Mucosa of descending colon (tissue), 3 donors: ENCODE results near the gene STOML3. TPM values are rescaled to one million over a fixed set of nuclear protein-coding genes. Genes with fewer than 3 reads are reported as not detected.

Source experiments
- ATAC-seq: fragments of 200-7000 bp; cut with Tn5 transposase; one replicate; pipeline ENCODE4 v1.9.1; 2020; ENCODE audit warnings: mild to moderate bottlenecking, moderate library complexity
- DNase-seq, 3 donors: peaks; one replicate each; pipeline ENCODE4 v3.0.0-alpha.2; 2020
- H3K36me3 ChIP-seq: fragments of 200-600 bp; one replicate; pipeline ENCODE4 v1.8.0; 2021; ENCODE audit warnings: low read depth, mild to moderate bottlenecking
- H3K4me1 ChIP-seq: fragments of 200-600 bp; one replicate; pipeline ENCODE4 v1.8.0; 2021; ENCODE audit warnings: low read depth, mild to moderate bottlenecking
- H3K4me3 ChIP-seq: fragments of 200-600 bp; one replicate; pipeline ENCODE4 v1.8.0; 2021; ENCODE audit warnings: mild to moderate bottlenecking
- H3K9me3 ChIP-seq: fragments of 200-600 bp; one replicate; pipeline ENCODE4 v1.8.0; 2021; ENCODE audit warnings: mild to moderate bottlenecking
- intact Hi-C, 2 donors: fragments of 100-400 bp; cut with DNase I in 1 of 2; cut with micrococcal nuclease in 1 of 2; formaldehyde crosslinking; loops; one replicate each; pipeline versions ENCODE4 v1.11.0 to v1.11.1; 2022; cut with DNase I, micrococcal nuclease
- total RNA-seq, 3 donors: library from RNA; stranded (reverse); fragmentation: NEBNext Ultra II Directional in 2 of 3; extraction: Animal tissue kit (Norgen Biotek cat#: 25700) in 2 of 3; gene quantifications; one replicate each; pipeline versions ENCODE4 v1.2.1 to v1.2.4, GENCODE V29; 2021 to 2023
- TF ChIP-seq, protein P1 (sequence below): fragments of 200-600 bp; IDR thresholded peaks from one replicate; pipeline ENCODE4 v1.8.0; 2022; ENCODE audit warnings: antibody characterized with exemption, mild to moderate bottlenecking
- donor health status: DM: no; HTN: no; CAD: no; lungs with moderate emphysema.
- donor health status: DM: no; HTN: no; CAD: no.
- donor health status: DM: no; HTN: yes; CAD: no.

Gene STOML3
- total RNA-seq, 3 donors from 2014 or later = 0.52 TPM; not detected in 2

- no peak for ATAC-seq
- no peak overlapping the region for H3K4me3 ChIP-seq
- intact Hi-C loops = no loop called here
- TF ChIP-seq, protein P1, sequence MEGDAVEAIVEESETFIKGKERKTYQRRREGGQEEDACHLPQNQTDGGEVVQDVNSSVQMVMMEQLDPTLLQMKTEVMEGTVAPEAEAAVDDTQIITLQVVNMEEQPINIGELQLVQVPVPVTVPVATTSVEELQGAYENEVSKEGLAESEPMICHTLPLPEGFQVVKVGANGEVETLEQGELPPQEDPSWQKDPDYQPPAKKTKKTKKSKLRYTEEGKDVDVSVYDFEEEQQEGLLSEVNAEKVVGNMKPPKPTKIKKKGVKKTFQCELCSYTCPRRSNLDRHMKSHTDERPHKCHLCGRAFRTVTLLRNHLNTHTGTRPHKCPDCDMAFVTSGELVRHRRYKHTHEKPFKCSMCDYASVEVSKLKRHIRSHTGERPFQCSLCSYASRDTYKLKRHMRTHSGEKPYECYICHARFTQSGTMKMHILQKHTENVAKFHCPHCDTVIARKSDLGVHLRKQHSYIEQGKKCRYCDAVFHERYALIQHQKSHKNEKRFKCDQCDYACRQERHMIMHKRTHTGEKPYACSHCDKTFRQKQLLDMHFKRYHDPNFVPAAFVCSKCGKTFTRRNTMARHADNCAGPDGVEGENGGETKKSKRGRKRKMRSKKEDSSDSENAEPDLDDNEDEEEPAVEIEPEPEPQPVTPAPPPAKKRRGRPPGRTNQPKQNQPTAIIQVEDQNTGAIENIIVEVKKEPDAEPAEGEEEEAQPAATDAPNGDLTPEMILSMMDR = no peak
- H3K4me1 ChIP-seq = no peaks in the 10 kb centered on the region
- no peaks in the 10 kb centered on the region for H3K36me3 ChIP-seq
- DNase-seq = no peak
- H3K9me3 ChIP-seq = no peaks in the 10 kb centered on the region
Measured at GRCh38 chr13:38967446-38967845, 23.2 kb downstream of the STOML3 start.

DNA sequence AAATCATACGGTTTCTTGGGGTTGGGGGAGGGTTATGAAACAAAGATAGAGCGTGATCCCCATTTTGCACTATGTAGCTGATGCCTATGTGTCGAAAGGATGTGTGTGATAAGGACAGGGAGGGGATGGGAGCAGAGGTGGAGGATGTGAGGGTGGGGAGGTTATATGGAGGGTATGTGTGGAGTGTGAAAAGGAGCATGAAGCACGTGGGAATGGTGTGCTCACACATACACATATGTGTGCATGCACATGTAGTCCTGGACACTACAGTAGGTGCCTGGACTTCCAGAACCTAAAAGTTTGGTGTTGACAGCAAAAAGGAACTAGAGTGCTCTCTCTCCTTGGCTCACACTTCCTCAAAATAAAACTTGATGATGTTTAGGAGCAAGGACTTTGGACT is 25.4 kb downstream of the STOML3 start:
- peak; percentile 31 for ATAC-seq
- H3K4me3 ChIP-seq = no peak overlapping the region
- intact Hi-C loops = no loop called here
- H3K4me1 ChIP-seq = no peaks in the 10 kb centered on the region
- no peak for DNase-seq
- no peaks in the 10 kb centered on the region for H3K9me3 ChIP-seq
- no peaks in the 10 kb centered on the region for H3K36me3 ChIP-seq
- TF ChIP-seq, protein P1 = no peak

GRCh38 chr13:38960175-38960574 is 30.5 kb downstream of the STOML3 start:
- H3K36me3 ChIP-seq = no peaks in the 10 kb centered on the region
- TF ChIP-seq, protein P1 = no peak
- H3K9me3 ChIP-seq = no peaks in the 10 kb centered on the region
- intact Hi-C loops = no loop called here
- H3K4me1 ChIP-seq = no peaks in the 10 kb centered on the region
- ATAC-seq (no peak), DNase-seq (no peak)
- no peak overlapping the region for H3K4me3 ChIP-seq

DNA sequence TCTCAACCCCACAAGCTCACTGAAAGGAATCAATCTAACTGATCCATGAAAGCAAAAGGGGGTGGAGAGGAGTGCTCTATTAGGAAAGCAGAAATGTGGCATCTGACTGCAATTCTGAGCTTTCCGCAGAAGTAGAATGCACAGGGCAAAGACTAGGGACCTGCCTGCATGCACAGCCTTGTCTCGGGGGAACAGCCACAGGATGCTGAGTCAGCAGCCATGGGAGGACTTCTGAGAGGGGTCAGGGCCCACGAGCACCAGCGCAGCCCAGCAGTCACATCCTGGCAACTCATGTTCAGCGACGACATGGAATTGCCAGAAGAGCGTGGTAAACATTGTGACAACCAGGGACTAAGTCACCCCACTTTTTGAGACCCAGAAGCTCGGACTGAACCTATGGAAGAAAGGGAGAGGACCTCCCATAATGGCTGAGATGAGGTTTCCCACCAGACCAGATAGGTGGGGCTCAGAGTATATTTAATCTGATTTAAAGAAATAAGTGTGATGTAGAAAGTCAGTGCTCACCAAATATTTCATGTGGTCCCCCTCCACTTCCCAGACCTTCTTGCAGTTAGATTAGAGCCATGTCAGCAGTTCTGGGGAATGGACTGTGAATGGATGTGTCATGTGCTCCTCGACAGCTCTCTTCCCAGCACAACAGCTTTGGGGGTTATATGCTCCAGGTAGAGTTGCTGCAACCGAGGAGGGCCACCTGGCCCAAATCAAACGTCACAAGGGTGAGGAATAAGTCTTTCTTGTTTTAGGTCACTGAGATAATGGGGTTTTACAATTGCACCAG is 32.6 kb downstream of the STOML3 start:
- DNase-seq (no peak), ATAC-seq (no peak)
- Histone ChIP-seq H3K4me1 (no peaks in the 10 kb centered on the region), H3K9me3 (no peaks in the 10 kb centered on the region), H3K36me3 (no peaks in the 10 kb centered on the region), H3K4me3 (no peak overlapping the region)
- TF ChIP-seq, protein P1 = no peak
- intact Hi-C loops = no loop called here

DNA sequence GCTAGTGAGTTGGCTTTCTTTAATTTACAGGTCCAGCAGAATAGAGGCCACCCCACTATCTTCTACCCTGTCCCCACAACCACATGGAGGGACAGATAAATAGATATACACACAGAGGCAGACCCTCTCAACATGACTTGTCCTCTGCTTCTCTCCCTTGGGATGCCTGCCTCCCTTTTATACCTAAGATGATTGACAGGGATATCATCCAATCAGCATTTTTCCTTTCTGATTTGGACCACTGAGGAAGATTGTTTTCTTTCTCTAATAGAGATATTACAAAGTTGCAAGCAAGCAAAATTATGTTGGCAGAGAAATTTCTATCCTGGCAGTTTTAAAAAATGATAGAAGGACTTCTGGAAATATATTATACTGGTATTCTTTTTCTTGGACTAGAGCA is 35.8 kb downstream of the STOML3 start:
- H3K4me1 ChIP-seq = peaks cover 11% of the 10 kb centered on the region
- DNase-seq = no peak
- H3K4me3 ChIP-seq = no peak overlapping the region
- H3K9me3 ChIP-seq = no peaks in the 10 kb centered on the region
- TF ChIP-seq, protein P1 = no peak
- intact Hi-C loops = no loop called here
- no peak for ATAC-seq
- no peaks in the 10 kb centered on the region for H3K36me3 ChIP-seq
